Measurements from ENCODE around the gene CDRT15.

DNA sequence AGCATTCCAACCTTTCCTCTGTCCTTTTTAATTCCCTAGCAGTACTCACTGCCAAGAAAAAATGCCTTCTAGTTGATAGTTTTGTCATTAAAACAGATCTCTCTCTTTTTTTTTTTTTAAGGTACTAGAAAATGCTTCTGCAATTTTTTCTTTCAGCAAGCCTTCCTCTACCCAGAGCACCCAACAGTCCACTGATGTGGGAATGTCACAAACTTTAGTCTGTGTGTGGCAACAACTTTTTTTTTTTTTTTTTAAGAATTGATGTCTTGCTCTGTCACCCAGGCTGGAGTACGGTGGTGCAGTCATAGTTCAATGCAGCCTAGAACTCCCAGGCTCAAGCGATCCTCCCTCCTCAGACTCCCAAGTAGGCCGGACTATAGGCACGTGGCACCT is 34.7 kb downstream of the CDRT15 start:
- no peak for TF ChIP-seq EP300 (IDR thresholded peaks at IDR 0.05)
- TF ChIP-seq CTCF (IDR thresholded peaks at IDR 0.05) = no peak

Measured in tibial nerve (tissue), 4 donors.